IMR-90 (cell line): ENCODE measurements around the gene AQP5. TPM values are rescaled to one million over a fixed set of nuclear protein-coding genes. Genes with fewer than 3 reads are reported as not detected.

ENCODE experiments used
- ATAC-seq: fragments of 200-7000 bp; cut with Tn5 transposase; 2 replicates; pipeline ENCODE4 v1.9.1; 2020; ENCODE audit warnings: low read depth, mild to moderate bottlenecking, moderate library complexity
- BruUV-seq: library from RNA; stranded (reverse); fragments of 400-500 nt; replicated peaks from 2 replicates; lab custom pipeline; 2021; lab: Mats Ljungman, UMichigan
- CTCF ChIA-PET: fragments of 300-600 bp; formaldehyde crosslinking; extraction: SDS; loops from one replicate; lab custom pipeline; 2021; ENCODE audit warnings: antibody characterized with exemption; lab: Yijun Ruan, JAX
- POLR2A ChIA-PET: fragments of 300-600 bp; sonication (Branson Sonifier 250); formaldehyde crosslinking; loops from one replicate; lab custom pipeline; 2022; ENCODE audit warnings: antibody characterized with exemption; ENCODE audit not compliant: unreplicated experiment; lab: Charles Lee
- DNase-seq: peaks from one replicate; pipeline ENCODE4 v3.0.0; 2013
- H2AFZ ChIP-seq: replicated peaks from 2 replicates; pipeline ENCODE3; 2013; ENCODE audit warnings: low read length, mild to moderate bottlenecking; ENCODE audit not compliant: poor library complexity
- H2AK5ac ChIP-seq: 2 replicates; pipeline ENCODE4 v1.6.1; 2013; ENCODE audit warnings: low read depth, low read length, inconsistent platforms
- H2AK9ac ChIP-seq: replicated peaks from 2 replicates; pipeline ENCODE3; 2013; ENCODE audit warnings: mild to moderate bottlenecking, low read depth, low read length, moderate library complexity; ENCODE audit not compliant: poor library complexity
- H2BK120ac ChIP-seq: 2 replicates; pipeline ENCODE4 v1.6.1; 2013; ENCODE audit warnings: low read depth, low read length, inconsistent platforms
- H2BK15ac ChIP-seq: 3 replicates; pipeline ENCODE4 v1.6.1; 2013; ENCODE audit warnings: low read depth, low read length, inconsistent platforms
- H2BK20ac ChIP-seq: 2 replicates; pipeline ENCODE4 v1.6.1; 2013; ENCODE audit warnings: low read depth, mild to moderate bottlenecking, inconsistent platforms, low read length, moderate library complexity
- H2BK5ac ChIP-seq: 2 replicates; pipeline ENCODE4 v1.6.1; 2013; ENCODE audit warnings: mild to moderate bottlenecking, low read depth, low read length, inconsistent platforms; ENCODE audit not compliant: poor library complexity, severe bottlenecking
- H3K14ac ChIP-seq: replicated peaks from 2 replicates; pipeline ENCODE4 v1.6.1; 2013; ENCODE audit warnings: low read depth, low read length, inconsistent platforms
- H3K18ac ChIP-seq: 2 replicates; pipeline ENCODE4 v1.6.1; 2013; ENCODE audit warnings: low read depth, low read length, control low read depth
- H3K23ac ChIP-seq: 2 replicates; pipeline ENCODE4 v1.6.1; 2013; ENCODE audit warnings: low read depth, low read length, inconsistent platforms
- H3K27ac ChIP-seq: 2 replicates; pipeline ENCODE4 v1.5.1; 2013; ENCODE audit warnings: mild to moderate bottlenecking, control low read depth, low read length; ENCODE audit not compliant: insufficient read depth
- H3K27me3 ChIP-seq: 2 replicates; pipeline ENCODE4 v1.6.1; 2013; ENCODE audit warnings: low read length; ENCODE audit not compliant: control insufficient read depth, insufficient read depth
- H3K36me3 ChIP-seq: 2 replicates; pipeline ENCODE4 v1.6.1; 2013; ENCODE audit warnings: low read length, mixed read lengths; ENCODE audit not compliant: control insufficient read depth, insufficient read depth
- H3K4ac ChIP-seq: 2 replicates; pipeline ENCODE4 v1.6.1; 2013; ENCODE audit warnings: low read depth, low read length, inconsistent platforms
- H3K4me1 ChIP-seq: 2 replicates; pipeline ENCODE4 v1.6.1; 2013; ENCODE audit warnings: low read length, mixed read lengths; ENCODE audit not compliant: control insufficient read depth, insufficient read depth
- H3K4me2 ChIP-seq: 2 replicates; pipeline ENCODE4 v1.6.1; 2013; ENCODE audit warnings: low read depth, mild to moderate bottlenecking, control low read depth, low read length, moderate library complexity
- H3K4me3 ChIP-seq: 2 replicates; pipeline ENCODE4 v1.5.1; 2013; ENCODE audit warnings: low read depth, mild to moderate bottlenecking, control low read depth, low read length, moderate library complexity; ENCODE audit not compliant: insufficient read depth
- H3K56ac ChIP-seq: 2 replicates; pipeline ENCODE4 v1.6.1; 2013; ENCODE audit warnings: low read length, inconsistent platforms; ENCODE audit not compliant: insufficient read depth; ENCODE audit errors: extremely low read depth
- H3K79me1 ChIP-seq, 2 experiments: 2 replicates each; pipeline ENCODE4 v1.6.1; 2013; ENCODE audit warnings: low read length in 2 of 2, inconsistent platforms in 1 of 2, low read depth in 1 of 2
- H3K9ac ChIP-seq: 2 replicates; pipeline ENCODE4 v1.6.1; 2013; ENCODE audit warnings: low read depth, low read length, control low read depth
- H3K9me1 ChIP-seq: 2 replicates; pipeline ENCODE4 v1.6.1; 2013; ENCODE audit warnings: low read length, inconsistent platforms; ENCODE audit not compliant: insufficient read depth
- H3K9me3 ChIP-seq: 2 replicates; pipeline ENCODE4 v1.6.1; 2013; ENCODE audit warnings: low read length; ENCODE audit not compliant: control insufficient read depth, insufficient read depth
- H4K20me1 ChIP-seq: 2 replicates; pipeline ENCODE4 v1.6.1; 2013; ENCODE audit warnings: low read length, inconsistent platforms; ENCODE audit not compliant: insufficient read depth
- H4K5ac ChIP-seq: 2 replicates; pipeline ENCODE4 v1.6.1; 2013; ENCODE audit warnings: mild to moderate bottlenecking, low read depth, low read length, control low read depth
- H4K8ac ChIP-seq, 2 experiments: 2 replicates each; pipeline ENCODE4 v1.6.1; 2013; ENCODE audit warnings: low read depth in 2 of 2, low read length in 2 of 2, control low read depth in 1 of 2, inconsistent platforms in 1 of 2
- H4K91ac ChIP-seq: 2 replicates; pipeline ENCODE4 v1.6.1; 2013; ENCODE audit warnings: low read depth, low read length, inconsistent platforms; ENCODE audit not compliant: insufficient read depth
- BHLHE40 ChIP-seq: fragments of 150-350 bp; IDR thresholded peaks from 2 replicates; pipeline ENCODE4 v1.6.1; 2016; ENCODE audit warnings: mild to moderate bottlenecking, low read depth, low read length
- CHD1 ChIP-seq: IDR thresholded peaks from 2 replicates; pipeline ENCODE4 v1.6.1; 2012; ENCODE audit warnings: low read depth, low read length, improper control_type of control experiment
- MAZ ChIP-seq: IDR thresholded peaks from 2 replicates; pipeline ENCODE4 v1.6.1; 2012; ENCODE audit warnings: low read depth, mild to moderate bottlenecking, low read length, improper control_type of control experiment, moderate library complexity, borderline replicate concordance
- WGBS, 2 experiments: methylation state at CpG; one replicate each; pipeline versions ENCODE4 v1.1.5 to v1.1.7; 2013; ENCODE audit warnings: missing lambda C conversion rate in 2 of 2; ENCODE audit not compliant: insufficient read length in 1 of 2; ENCODE audit errors: extremely low coverage in 2 of 2; 5-methylcytosine and 5-hydroxymethylcytosine counted together
- dilution Hi-C: fragments of 300-500 bp; cut with HindIII; formaldehyde crosslinking; loops from one replicate; pipeline ENCODE4 v1.14.3; 2018; ENCODE audit warnings: low sequenced_read_pairs; ENCODE audit not compliant: unreplicated experiment
- in situ Hi-C: fragments of 300-500 bp; cut with MboI; formaldehyde crosslinking; loops from 3 replicates; pipeline ENCODE4 v1.14.3; 2019; ENCODE audit warnings: low sequenced_read_pairs, inconsistent platforms, mixed read lengths
- intact Hi-C: fragments of 100-400 bp; cut with micrococcal nuclease; formaldehyde crosslinking; loops from 2 replicates; pipeline ENCODE4 v1.10.0; 2022
- polyA plus RNA-seq, 3 experiments: library from polyadenylated mRNA; depleted of rRNA; stranded (reverse); fragments of >200 nt; gene quantifications; 2 replicates each; pipeline ENCODE4 v1.2.3, GENCODE V29; 2012; ENCODE audit warnings: low replicate concordance in 1 of 3
- total RNA-seq: library from RNA; depleted of rRNA; stranded (reverse); fragments of >200 nt; gene quantifications from 2 replicates; pipeline ENCODE4 v1.2.3, GENCODE V29; 2012

Gene AQP5
- total and polyA plus RNA-seq, 2 of the 4 experiments (the other 2 are of a cell fraction): not detected

DNA sequence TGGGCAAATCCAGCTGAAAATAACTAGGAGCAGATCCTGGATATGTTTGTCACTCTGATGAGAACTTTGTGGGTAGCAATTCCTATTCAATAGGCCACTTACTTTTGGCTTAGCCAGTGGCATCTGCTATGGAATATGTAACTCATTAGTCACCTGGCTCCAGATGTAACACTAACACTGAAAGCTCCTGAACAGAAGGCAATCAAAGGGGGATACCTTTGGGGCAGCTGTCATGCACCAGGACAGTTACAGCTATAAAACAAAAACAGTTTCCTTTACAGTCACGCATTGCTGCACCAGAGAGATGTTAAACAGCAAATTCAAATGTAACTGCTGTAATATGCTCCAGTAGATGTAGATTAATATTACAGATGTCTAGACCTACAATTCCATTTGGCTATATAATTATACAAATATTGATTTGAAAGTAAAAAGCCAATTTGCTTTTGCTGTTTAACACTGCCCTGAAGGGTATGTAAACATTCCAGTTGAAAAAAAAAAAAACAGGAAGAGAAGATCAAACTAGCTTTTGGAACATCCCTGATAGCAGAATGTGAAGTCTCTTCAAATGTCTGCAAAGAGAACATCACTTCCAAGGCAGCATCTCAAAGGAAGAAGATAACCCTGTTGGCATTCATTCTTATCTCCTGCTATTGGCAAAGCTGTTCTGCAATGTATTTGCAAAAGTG lies 45.2 kb downstream of the AQP5 start:
- peaks cover 3% of the 10 kb centered on the region for H3K9me1 ChIP-seq
- H2BK120ac ChIP-seq: no peak overlapping the region
- dilution Hi-C loops: no loop called here
- peak overlapping the region in 1 of 2 experiments; percentile 18; a peak in 1 of 4 replicates for H4K8ac ChIP-seq
- H2BK20ac ChIP-seq: no peak overlapping the region
- no peak overlapping the region for H3K4ac ChIP-seq
- H2BK15ac ChIP-seq: no peak overlapping the region
- in situ Hi-C loops: no loop called here
- no peak overlapping the region; the same call in none of the 2 replicates for H3K14ac ChIP-seq
- no peaks in the 10 kb centered on the region for H3K27me3 ChIP-seq
- no TSS peak for BruUV-seq
- peaks cover 5% of the 10 kb centered on the region for H3K4me1 ChIP-seq
- no peak overlapping the region for H3K56ac ChIP-seq
- no CpG with 5 or more reads among the region's 1 CpG for WGBS, 2 experiments
- H4K5ac ChIP-seq: peak overlapping the region; percentile 4; the same call in 1 of the 2 replicates
- no peak overlapping the region for H2AK9ac ChIP-seq
- intact Hi-C loops: no loop called here
- no peak overlapping the region; the same call in 1 of the 2 replicates for H3K18ac ChIP-seq
- H3K9ac ChIP-seq: no peak overlapping the region
- H3K23ac ChIP-seq: peak overlapping the region; percentile 49; the same call in 1 of the 2 replicates
- peak; percentile 49 for DNase-seq
- H3K36me3 ChIP-seq: no peaks in the 10 kb centered on the region; the same call in 1 of the 2 replicates
- H3K4me3 ChIP-seq: no peak overlapping the region
- H4K91ac ChIP-seq: no peak overlapping the region
- ChIA-PET CTCF (interaction anchor here (0.7 to 2.1 kb wide), 3 partner anchors 40 to 64 kb away, joined by 3 to 7 read pairs (median 3); no protein-coding TSS in a partner anchor), POLR2A (no interaction called here)
- no peaks in the 10 kb centered on the region for H3K9me3 ChIP-seq
- H2BK5ac ChIP-seq: no peak overlapping the region
- ATAC-seq: peak; percentile 14; the same call in 1 of the 2 replicates
- H3K79me1 ChIP-seq: peaks cover 43 to 52% of the 10 kb centered on the region in 2 experiments
- no peak overlapping the region for H2AK5ac ChIP-seq
- peak overlapping the region; percentile 39; the same call in 1 of the 2 replicates for H3K4me2 ChIP-seq
- H3K27ac ChIP-seq: no peak overlapping the region
- H4K20me1 ChIP-seq: peaks cover 4% of the 10 kb centered on the region; the same call in 1 of the 2 replicates
- H2AFZ ChIP-seq: no peak overlapping the region
- TF ChIP-seq CHD1: no peak
- no peak for TF ChIP-seq MAZ
- no peak for TF ChIP-seq BHLHE40
